Endothelial cell of umbilical vein (primary cell): ENCODE measurements around the gene LGR4. TPM values are rescaled to one million over a fixed set of nuclear protein-coding genes. Genes with fewer than 3 reads are reported as not detected.

Source experiments
- BruUV-seq: library from RNA; stranded (reverse); fragments of 400-500 nt; replicated peaks from 2 replicates; lab custom pipeline; 2021; lab: Mats Ljungman, UMichigan
- CTCF ChIA-PET: fragments of 300-600, 350-600 bp; sonication (Branson Sonifier 250); formaldehyde crosslinking; loops from one replicate; lab custom pipeline; 2021; ENCODE audit warnings: antibody characterized with exemption, inconsistent platforms; lab: Charles Lee
- POLR2A ChIA-PET: fragments of 300-600, 350-600 bp; sonication (Branson Sonifier 250); formaldehyde crosslinking; loops from one replicate; lab custom pipeline; 2021; ENCODE audit warnings: antibody characterized with exemption, inconsistent platforms; lab: Charles Lee
- DNase-seq: peaks from one replicate; pipeline ENCODE4 v3.0.0-alpha.2; 2011; ENCODE audit warnings: low read depth, low spot score
- FAIRE-seq: peaks from 2 replicates; lab custom pipeline; 2011; peaks lifted over from hg19 to GRCh38; lab: Jason Lieb, UNC
- H2AFZ ChIP-seq: 2 replicates; pipeline ENCODE4 v1.6.0; 2012; ENCODE audit warnings: low read depth, low read length, control low read depth, inconsistent platforms
- H3K27ac ChIP-seq: 2 replicates; pipeline ENCODE4 v1.5.1; 2011; ENCODE audit warnings: low read depth, mild to moderate bottlenecking, control low read depth, low read length, moderate library complexity; ENCODE audit not compliant: insufficient read depth
- H3K27me3 ChIP-seq, 2 experiments: 2 replicates each; pipeline versions ENCODE4 v1.6.0 to v1.6.1; 2011; ENCODE audit warnings: low read length in 2 of 2, mixed read lengths in 1 of 2; ENCODE audit not compliant: control insufficient read depth in 2 of 2, insufficient read depth in 2 of 2
- H3K36me3 ChIP-seq, 2 experiments: 2 replicates in 1 of 2; 3 replicates in 1 of 2; pipeline ENCODE4 v1.5.1; 2011; ENCODE audit warnings: low read length in 2 of 2, mild to moderate bottlenecking in 1 of 2, moderate library complexity in 1 of 2; ENCODE audit not compliant: control insufficient read depth in 2 of 2, insufficient read depth in 2 of 2; ENCODE audit errors: extremely low read depth in 1 of 2
- H3K4me1 ChIP-seq: 3 replicates; pipeline ENCODE4 v1.5.1; 2011; ENCODE audit warnings: mild to moderate bottlenecking, low read length; ENCODE audit not compliant: control insufficient read depth, insufficient read depth; ENCODE audit errors: extremely low read depth
- H3K4me2 ChIP-seq: 2 replicates; pipeline ENCODE4 v1.6.1; 2011; ENCODE audit warnings: low read length, control low read depth, mixed read lengths; ENCODE audit not compliant: insufficient read depth
- H3K4me3 ChIP-seq, 3 experiments: fragments of 200-600 bp in 1 of 3; sonication (generic), shearing (Covaris generic) in 1 of 3; replicated peaks in 1 of 3; 2 replicates each; pipeline ENCODE4 v1.5.1; 2011 to 2016; ENCODE audit warnings: control low read depth in 3 of 3, low read length in 3 of 3, mild to moderate bottlenecking in 2 of 3, inconsistent platforms in 1 of 3, low read depth in 1 of 3, moderate library complexity in 1 of 3; ENCODE audit not compliant: insufficient read depth in 1 of 3
- H3K79me2 ChIP-seq: 2 replicates; pipeline ENCODE4 v1.6.0; 2012; ENCODE audit warnings: low read length, inconsistent platforms; ENCODE audit not compliant: control insufficient read depth, insufficient read depth
- H3K9ac ChIP-seq: replicated peaks from 2 replicates; pipeline ENCODE3; 2011; ENCODE audit warnings: low read length, control low read depth; ENCODE audit not compliant: insufficient read depth; ENCODE audit errors: extremely low read depth
- H3K9me1 ChIP-seq: replicated peaks from 3 replicates; pipeline ENCODE4 v1.6.0; 2011; ENCODE audit warnings: mild to moderate bottlenecking, low read length; ENCODE audit not compliant: control insufficient read depth, insufficient read depth; ENCODE audit errors: extremely low read depth
- H3K9me3 ChIP-seq: replicated peaks from 2 replicates; pipeline ENCODE4 v1.5.1; 2012; ENCODE audit warnings: low read length, inconsistent platforms; ENCODE audit not compliant: control insufficient read depth, insufficient read depth
- H4K20me1 ChIP-seq: replicated peaks from 2 replicates; pipeline ENCODE3; 2011; ENCODE audit warnings: mild to moderate bottlenecking, low read length; ENCODE audit not compliant: control insufficient read depth, insufficient read depth; ENCODE audit errors: extremely low read depth
- EZH2 ChIP-seq: IDR thresholded peaks from 2 replicates; pipeline ENCODE4 v1.6.1; 2012; ENCODE audit warnings: borderline replicate concordance, low read depth, mild to moderate bottlenecking, moderate library complexity, low read length, inconsistent platforms; ENCODE audit not compliant: severe bottlenecking
- FOS ChIP-seq: IDR thresholded peaks from 2 replicates; pipeline ENCODE4 v1.6.1; 2011; ENCODE audit warnings: mild to moderate bottlenecking, low read length, moderate library complexity, borderline replicate concordance; ENCODE audit not compliant: insufficient read depth
- GATA2 ChIP-seq: IDR thresholded peaks from 2 replicates; pipeline ENCODE4 v1.7.0; 2011; ENCODE audit warnings: low read depth, mild to moderate bottlenecking, moderate library complexity, mixed read lengths, low read length; ENCODE audit not compliant: insufficient read length, insufficient read depth
- JUN ChIP-seq: IDR thresholded peaks from 2 replicates; pipeline ENCODE4 v1.6.1; 2011; ENCODE audit warnings: borderline replicate concordance, low read depth; ENCODE audit not compliant: insufficient read length, insufficient read depth
- MYC ChIP-seq: IDR thresholded peaks from one replicate; pipeline ENCODE4 v1.6.1; 2011; ENCODE audit warnings: mild to moderate bottlenecking, low read depth, low read length
- POLR2A ChIP-seq: IDR thresholded peaks from 2 replicates; pipeline ENCODE4 v1.6.1; 2012; ENCODE audit warnings: low read depth, mild to moderate bottlenecking, control low read depth, low read length
- POLR2AphosphoS5 ChIP-seq: IDR thresholded peaks from 2 replicates; pipeline ENCODE4 v1.6.1; 2012; ENCODE audit warnings: low read depth, mild to moderate bottlenecking, control low read depth, low read length, moderate library complexity; ENCODE audit not compliant: insufficient read depth
- dilution Hi-C: fragments of 300-500 bp; cut with MboI; formaldehyde crosslinking; loops from one replicate; pipeline ENCODE4 v1.15.0; 2019; ENCODE audit warnings: low sequenced_read_pairs; ENCODE audit not compliant: extremely low pct_ligation_motif_present
- intact Hi-C: fragments of 100-400 bp; cut with micrococcal nuclease; formaldehyde crosslinking; loops from one replicate; pipeline ENCODE4 v1.10.0; 2022
- polyA plus RNA-seq, 4 experiments: library from polyadenylated mRNA; depleted of rRNA in 3 of 4; stranded (reverse) in 3 of 4; unstranded in 1 of 4; fragments of >200 nt; gene quantifications; 2 replicates each; pipeline versions ENCODE4 v1.2.1 to v1.2.3, GENCODE V29; 2011 to 2012; ENCODE audit warnings: missing spikeins in 1 of 4
- total RNA-seq: library from RNA; stranded (reverse); gene quantifications from 2 replicates; pipeline ENCODE4 v1.2.3, GENCODE V29; 2021
- TF ChIP-seq, protein P1 (sequence below): IDR thresholded peaks from 2 replicates; pipeline ENCODE4 v1.6.1; 2011; ENCODE audit not compliant: insufficient read depth, insufficient read length
- TF ChIP-seq, protein P2 (sequence below), 2 donors: IDR thresholded peaks; 1 replicate in 1 of 2; 2 replicates in 1 of 2; pipeline ENCODE4 v1.5.1; 2011; ENCODE audit warnings: low read length in 2 of 2, mild to moderate bottlenecking in 2 of 2, moderate library complexity in 2 of 2, control low read depth in 1 of 2, inconsistent platforms in 1 of 2, low read depth in 1 of 2; ENCODE audit not compliant: insufficient read depth in 1 of 2; ENCODE audit errors: extremely low read depth in 1 of 2

The LGR4 gene
- total and polyA plus RNA-seq, 2 donors (not counting 3 experiments of a cell fraction or from before 2014, with no cell fraction given): 1.3 to 3.1 TPM

DNA sequence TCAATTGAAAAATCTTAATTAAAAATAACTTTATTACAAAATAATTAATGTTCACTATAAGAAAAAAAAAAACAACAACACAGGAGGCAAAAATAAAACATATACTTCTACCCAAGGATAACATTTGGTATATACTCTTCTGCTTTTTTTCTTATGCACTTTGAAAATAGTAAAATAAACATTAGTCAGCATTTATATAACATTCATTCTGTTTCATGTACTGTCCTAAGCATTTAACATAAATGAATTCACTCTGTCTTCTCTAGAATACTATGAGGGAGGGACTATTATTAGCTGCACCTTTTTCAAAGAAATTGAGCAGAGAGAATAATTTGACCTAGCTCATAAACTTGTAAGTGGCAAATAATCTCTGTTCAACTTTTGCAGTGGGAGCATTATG lies 61.3 kb downstream of the LGR4 start:
- FAIRE-seq: no peak
- intact Hi-C loops: no loop called here

More for the DNA sequence above, 61.3 kb downstream of the LGR4 start:
- Histone ChIP-seq H3K4me3 (no peak overlapping the region), H3K27me3 (peaks cover 0 to 3% of the 10 kb centered on the region in 2 experiments), H3K9me3 (no peaks in the 10 kb centered on the region), H3K9ac (no peak overlapping the region), H3K36me3 (no peaks in the 10 kb centered on the region), H3K79me2 (no peaks in the 10 kb centered on the region), H4K20me1 (no peaks in the 10 kb centered on the region), H3K4me1 (no peaks in the 10 kb centered on the region), H2AFZ (no peak overlapping the region), H3K9me1 (no peaks in the 10 kb centered on the region), H3K4me2 (no peak overlapping the region), H3K27ac (no peak overlapping the region)
- dilution Hi-C loops: no loop called here
- TF ChIP-seq FOS: no peak
- no peak for TF ChIP-seq POLR2AphosphoS5
- TF ChIP-seq, protein P1, sequence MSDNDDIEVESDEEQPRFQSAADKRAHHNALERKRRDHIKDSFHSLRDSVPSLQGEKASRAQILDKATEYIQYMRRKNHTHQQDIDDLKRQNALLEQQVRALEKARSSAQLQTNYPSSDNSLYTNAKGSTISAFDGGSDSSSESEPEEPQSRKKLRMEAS: no peak
- TF ChIP-seq EZH2: no peak
- no peak for TF ChIP-seq POLR2A
- no peak for TF ChIP-seq JUN
- TF ChIP-seq GATA2: no peak
- TF ChIP-seq, protein P2, sequence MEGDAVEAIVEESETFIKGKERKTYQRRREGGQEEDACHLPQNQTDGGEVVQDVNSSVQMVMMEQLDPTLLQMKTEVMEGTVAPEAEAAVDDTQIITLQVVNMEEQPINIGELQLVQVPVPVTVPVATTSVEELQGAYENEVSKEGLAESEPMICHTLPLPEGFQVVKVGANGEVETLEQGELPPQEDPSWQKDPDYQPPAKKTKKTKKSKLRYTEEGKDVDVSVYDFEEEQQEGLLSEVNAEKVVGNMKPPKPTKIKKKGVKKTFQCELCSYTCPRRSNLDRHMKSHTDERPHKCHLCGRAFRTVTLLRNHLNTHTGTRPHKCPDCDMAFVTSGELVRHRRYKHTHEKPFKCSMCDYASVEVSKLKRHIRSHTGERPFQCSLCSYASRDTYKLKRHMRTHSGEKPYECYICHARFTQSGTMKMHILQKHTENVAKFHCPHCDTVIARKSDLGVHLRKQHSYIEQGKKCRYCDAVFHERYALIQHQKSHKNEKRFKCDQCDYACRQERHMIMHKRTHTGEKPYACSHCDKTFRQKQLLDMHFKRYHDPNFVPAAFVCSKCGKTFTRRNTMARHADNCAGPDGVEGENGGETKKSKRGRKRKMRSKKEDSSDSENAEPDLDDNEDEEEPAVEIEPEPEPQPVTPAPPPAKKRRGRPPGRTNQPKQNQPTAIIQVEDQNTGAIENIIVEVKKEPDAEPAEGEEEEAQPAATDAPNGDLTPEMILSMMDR (IDR thresholded peaks at IDR 0.05; ENCODE audit: extremely low read depth in 1 of 2, insufficient read depth in 1 of 2, low read depth in 1 of 2, low read length in 2 of 2): no peak
- TF ChIP-seq MYC: no peak
- DNase-seq: no peak
- ChIA-PET CTCF (no interaction called here), POLR2A (no interaction called here)
- no TSS peak for BruUV-seq
